ENCODE data around the gene RPP38.

RPP38 gene

GRCh38 chr10:15113766-15114165 lies 16.6 kb downstream of the RPP38 start:
- DNase-seq: no peak

GRCh38 chr10:15116225-15116624 lies 19.1 kb downstream of the RPP38 start:
- DNase-seq: no peak

- DNase-seq: no peak
Measured at GRCh38 chr10:15118615-15119014, 21.5 kb downstream of the RPP38 start.

- DNase-seq: no peak
Measured at GRCh38 chr10:15120523-15120922, 23.4 kb downstream of the RPP38 start.

GRCh38 chr10:15121707-15122106 lies 24.6 kb downstream of the RPP38 start:
- no peak for DNase-seq

- no peak for DNase-seq
Measured at GRCh38 chr10:15122477-15123030, 25.4 kb downstream of the RPP38 start.

- no peak for DNase-seq
Measured at GRCh38 chr10:15123749-15124184, 26.6 kb downstream of the RPP38 start.

- DNase-seq: no peak
Measured at GRCh38 chr10:15124190-15124589, 27.0 kb downstream of the RPP38 start.

- no peak for DNase-seq
Measured at GRCh38 chr10:15124908-15125307, 27.8 kb downstream of the RPP38 start.

- no peak for DNase-seq
Measured at GRCh38 chr10:15131330-15131729, 34.2 kb downstream of the RPP38 start.

GRCh38 chr10:15136129-15137035 lies 39.2 kb downstream of the RPP38 start:
- DNase-seq: no peak

- no peak for DNase-seq
Measured at GRCh38 chr10:15137036-15137359, 39.8 kb downstream of the RPP38 start.

- DNase-seq: no peak
Measured at GRCh38 chr10:15137636-15138035, 40.5 kb downstream of the RPP38 start.

GRCh38 chr10:15140698-15141097 lies 43.5 kb downstream of the RPP38 start:
- DNase-seq: no peak

- peak; percentile 10 for DNase-seq
Measured at GRCh38 chr10:15141136-15142054, 44.2 kb downstream of the RPP38 start.

GRCh38 chr10:15144788-15145187 lies 47.6 kb downstream of the RPP38 start:
- no peak for DNase-seq

- no peak for DNase-seq
Measured at GRCh38 chr10:15146366-15146765, 49.2 kb downstream of the RPP38 start.

GRCh38 chr10:15147594-15148392 lies 50.6 kb downstream of the RPP38 start:
- no peak for DNase-seq

- DNase-seq: no peak
Measured at GRCh38 chr10:15149042-15149771, 52.1 kb downstream of the RPP38 start.

GRCh38 chr10:15150563-15150962 lies 53.4 kb downstream of the RPP38 start:
- DNase-seq: no peak

- DNase-seq: no peak
Measured at GRCh38 chr10:15152556-15152955, 55.4 kb downstream of the RPP38 start.
